Esophagus muscularis mucosa (tissue), 4 donors: ENCODE measurements around the gene PDHX. TPM values are rescaled to one million over a fixed set of nuclear protein-coding genes. Genes with fewer than 3 reads are reported as not detected.

Source experiments
- DNase-seq: peaks from one replicate; pipeline ENCODE4 v3.0.0-alpha.2; 2017; ENCODE audit errors: extremely low spot score
- H3K27ac ChIP-seq, 4 donors: fragments of 200-600 bp; sonication (generic); replicated peaks in 1 of 4; 1 replicate in 3 of 4; 2 replicates in 1 of 4; pipeline ENCODE4 v1.5.1; 2016 to 2019; ENCODE audit warnings: mild to moderate bottlenecking in 1 of 4
- H3K27me3 ChIP-seq, 4 donors: fragments of 200-600 bp; sonication (generic); one replicate each; pipeline versions ENCODE4 v1.5.1 to v1.6.0; 2016 to 2019
- H3K36me3 ChIP-seq, 4 donors: fragments of 200-600 bp; sonication (generic); one replicate each; pipeline ENCODE4 v1.5.1; 2016 to 2019
- H3K4me1 ChIP-seq, 4 donors: fragments of 200-600 bp; sonication (generic); one replicate each; pipeline ENCODE4 v1.5.1; 2016 to 2019
- H3K4me3 ChIP-seq, 4 donors: fragments of 200-600 bp; sonication (generic); 1 replicate in 2 of 4; 2 replicates in 2 of 4; pipeline ENCODE4 v1.5.1; 2016 to 2019; ENCODE audit warnings: mild to moderate bottlenecking in 4 of 4, moderate library complexity in 1 of 4
- H3K9me3 ChIP-seq, 4 donors: fragments of 200-600 bp; sonication (generic); 1 replicate in 3 of 4; 2 replicates in 1 of 4; pipeline ENCODE4 v1.5.1; 2016 to 2019
- EP300 ChIP-seq: sonication (generic); formaldehyde crosslinking; IDR thresholded peaks from one replicate; pipeline ENCODE4 v1.6.1; 2017; ENCODE audit warnings: antibody characterized with exemption
- POLR2A ChIP-seq: fragments of 450-650 bp; IDR thresholded peaks from one replicate; pipeline ENCODE4 v1.6.1; 2017; ENCODE audit warnings: antibody characterized with exemption, moderate library complexity, mild to moderate bottlenecking, low read depth
- POLR2AphosphoS5 ChIP-seq, 2 donors: sonication (generic); formaldehyde crosslinking; IDR thresholded peaks; one replicate each; pipeline ENCODE4 v1.6.1; 2017; ENCODE audit warnings: antibody characterized with exemption in 2 of 2
- WGBS: methylation state at CpG from one replicate; pipeline ENCODE4 v1.1.5; 2018; 5-methylcytosine and 5-hydroxymethylcytosine counted together
- intact Hi-C: fragments of 100-400 bp; cut with DNase I; formaldehyde crosslinking; loops from one replicate; pipeline ENCODE4 v1.15.1; 2023
- total RNA-seq, 4 donors: library from RNA; depleted of rRNA; stranded (reverse); fragments of >200 nt; gene quantifications; one replicate each; pipeline versions ENCODE4 v1.1.0 to v1.2.1, GENCODE V29; 2016
- TF ChIP-seq, protein P1 (sequence below), 3 experiments: fragments of 200-600 bp in 2 of 3; fragments of 450-650 bp in 1 of 3; sonication (generic) in 2 of 3; IDR thresholded peaks; one replicate each; pipeline ENCODE4 v1.5.1; 2017 to 2019; ENCODE audit warnings: antibody characterized with exemption in 3 of 3, mild to moderate bottlenecking in 2 of 3, moderate library complexity in 1 of 3

Gene PDHX
- total RNA-seq, 4 donors from 2014 or later: 39.9 to 43.4 (median 42.1) TPM

DNA sequence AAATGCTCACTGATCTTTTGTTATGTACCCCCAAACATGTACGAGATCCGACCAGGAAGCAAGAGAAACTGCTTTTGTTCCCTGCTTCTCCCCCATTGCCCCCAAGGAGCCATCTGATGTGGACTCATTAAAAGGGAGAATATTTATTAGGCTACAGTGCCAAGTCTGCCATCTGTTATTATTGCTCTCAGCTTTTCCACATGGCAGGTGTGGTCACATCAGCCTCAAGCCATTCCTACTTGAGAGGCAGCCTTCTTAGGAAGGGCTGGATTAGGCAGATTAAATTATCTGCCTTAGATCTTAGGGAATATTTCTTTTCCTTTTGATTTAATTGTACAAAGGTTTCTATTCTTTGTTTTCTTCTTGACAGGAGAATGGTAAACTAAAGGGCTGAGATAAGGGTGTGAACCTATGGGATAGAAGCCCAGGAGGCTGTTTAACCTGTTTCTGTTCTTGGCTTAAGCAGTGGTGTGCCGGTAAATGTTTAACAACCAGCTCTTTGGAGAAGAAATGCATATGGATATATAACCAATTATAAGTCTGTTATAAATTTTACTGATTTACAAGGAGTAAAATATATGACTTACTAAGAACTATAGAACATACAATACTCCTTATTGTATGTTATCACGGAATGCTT is 88.8 kb downstream of the PDHX start:
- H3K4me1 ChIP-seq: peaks cover 0 to 24% (median 5%) of the 10 kb centered on the region in 4 donors
- no peaks in the 10 kb centered on the region for H3K9me3 ChIP-seq
- H3K27ac ChIP-seq: no peak overlapping the region
- no peak overlapping the region for H3K4me3 ChIP-seq
- DNase-seq: no peak
- no peak for TF ChIP-seq POLR2A
- no peak for TF ChIP-seq POLR2AphosphoS5 (IDR thresholded peaks at IDR 0.05)
- H3K36me3 ChIP-seq: no peaks in the 10 kb centered on the region
- H3K27me3 ChIP-seq: no peaks in the 10 kb centered on the region
- WGBS: 94% methylated on average over 4 of the region's 4 CpGs
- intact Hi-C loops: no loop called here

DNA sequence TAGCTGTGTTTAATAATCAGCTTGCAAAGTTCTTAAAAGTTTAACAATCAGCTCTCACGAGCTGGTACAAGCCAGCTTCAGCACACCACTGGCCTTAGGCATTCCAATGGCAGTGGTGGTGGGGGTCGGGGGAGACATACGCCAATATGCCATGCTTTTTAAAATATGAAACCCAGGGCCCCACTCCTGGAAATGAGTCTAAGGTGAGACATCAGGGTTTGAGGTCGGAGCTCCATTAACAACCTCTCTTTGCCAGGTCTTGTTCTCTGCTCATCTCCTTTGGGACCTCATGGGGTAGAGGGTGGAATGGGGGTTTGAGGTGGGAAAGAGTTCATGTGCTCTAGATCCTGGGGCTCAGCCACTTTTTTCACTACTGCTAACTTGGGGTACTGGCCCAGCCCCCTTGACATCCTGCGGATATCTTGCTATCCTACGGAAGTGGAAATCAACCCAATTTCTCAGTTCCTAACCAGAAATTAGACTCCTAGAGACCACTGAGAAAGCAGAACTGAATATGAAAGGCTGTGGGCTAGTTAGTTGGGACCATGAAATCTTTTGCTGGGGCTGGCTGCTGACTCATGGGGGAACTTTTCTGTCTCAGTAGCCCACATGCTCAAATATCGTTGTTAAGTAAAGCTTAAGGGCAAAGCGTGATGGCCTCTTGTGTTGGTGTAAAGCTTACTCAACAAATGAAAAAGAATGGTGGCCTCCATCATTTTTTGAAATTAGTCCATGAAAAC is 90.1 kb downstream of the PDHX start:
- no peak for DNase-seq
- no peaks in the 10 kb centered on the region for H3K27me3 ChIP-seq
- no peak overlapping the region for H3K4me3 ChIP-seq
- WGBS: 88% methylated on average over 8 of the region's 8 CpGs
- H3K27ac ChIP-seq: no peak overlapping the region
- no peaks in the 10 kb centered on the region for H3K36me3 ChIP-seq
- peaks cover 0 to 24% (median 5%) of the 10 kb centered on the region in 4 donors for H3K4me1 ChIP-seq
- no peaks in the 10 kb centered on the region for H3K9me3 ChIP-seq
- intact Hi-C loops: no loop called here
- TF ChIP-seq POLR2A (no peak), POLR2AphosphoS5 (IDR thresholded peaks at IDR 0.05) (no peak), EP300 (no peak)
- TF ChIP-seq, protein P1, sequence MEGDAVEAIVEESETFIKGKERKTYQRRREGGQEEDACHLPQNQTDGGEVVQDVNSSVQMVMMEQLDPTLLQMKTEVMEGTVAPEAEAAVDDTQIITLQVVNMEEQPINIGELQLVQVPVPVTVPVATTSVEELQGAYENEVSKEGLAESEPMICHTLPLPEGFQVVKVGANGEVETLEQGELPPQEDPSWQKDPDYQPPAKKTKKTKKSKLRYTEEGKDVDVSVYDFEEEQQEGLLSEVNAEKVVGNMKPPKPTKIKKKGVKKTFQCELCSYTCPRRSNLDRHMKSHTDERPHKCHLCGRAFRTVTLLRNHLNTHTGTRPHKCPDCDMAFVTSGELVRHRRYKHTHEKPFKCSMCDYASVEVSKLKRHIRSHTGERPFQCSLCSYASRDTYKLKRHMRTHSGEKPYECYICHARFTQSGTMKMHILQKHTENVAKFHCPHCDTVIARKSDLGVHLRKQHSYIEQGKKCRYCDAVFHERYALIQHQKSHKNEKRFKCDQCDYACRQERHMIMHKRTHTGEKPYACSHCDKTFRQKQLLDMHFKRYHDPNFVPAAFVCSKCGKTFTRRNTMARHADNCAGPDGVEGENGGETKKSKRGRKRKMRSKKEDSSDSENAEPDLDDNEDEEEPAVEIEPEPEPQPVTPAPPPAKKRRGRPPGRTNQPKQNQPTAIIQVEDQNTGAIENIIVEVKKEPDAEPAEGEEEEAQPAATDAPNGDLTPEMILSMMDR (IDR thresholded peaks at IDR 0.05): no peak

DNA sequence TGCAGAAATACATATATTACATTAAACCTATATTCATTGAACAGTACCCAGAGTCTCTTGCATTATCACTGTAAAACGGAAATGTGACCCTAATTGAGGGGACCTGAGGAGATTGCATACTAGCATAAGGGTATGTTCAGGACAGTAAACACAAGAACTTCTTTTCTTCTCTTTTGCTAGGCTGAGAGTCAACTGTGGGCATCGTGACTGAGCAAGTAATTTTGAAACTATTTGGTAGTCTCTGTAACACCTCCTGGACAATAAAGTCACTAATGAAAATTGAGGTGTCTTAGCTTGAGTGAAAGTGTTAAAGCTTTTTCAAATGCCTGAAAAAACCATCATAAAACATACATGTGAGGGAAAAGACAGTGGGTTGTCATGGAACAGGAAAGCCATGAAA is 90.9 kb downstream of the PDHX start:
- TF ChIP-seq POLR2A: no peak
- TF ChIP-seq POLR2AphosphoS5 (IDR thresholded peaks at IDR 0.05): no peak
- 82% methylated on average over 2 of the region's 2 CpGs for WGBS
- DNase-seq: no peak
- H3K27ac ChIP-seq: no peak overlapping the region
- H3K27me3 ChIP-seq: no peaks in the 10 kb centered on the region
- no peak overlapping the region for H3K4me3 ChIP-seq
- H3K4me1 ChIP-seq: peaks cover 0 to 24% (median 5%) of the 10 kb centered on the region in 4 donors
- no peaks in the 10 kb centered on the region for H3K36me3 ChIP-seq
- intact Hi-C loops: no loop called here
- no peaks in the 10 kb centered on the region for H3K9me3 ChIP-seq

- Histone ChIP-seq H3K4me1 (peaks cover 0 to 23% (median 16%) of the 10 kb centered on the region in 4 donors), H3K4me3 (no peak overlapping the region), H3K9me3 (no peaks in the 10 kb centered on the region), H3K27me3 (no peaks in the 10 kb centered on the region), H3K36me3 (no peaks in the 10 kb centered on the region), H3K27ac (no peak overlapping the region)
- DNase-seq: no peak
- TF ChIP-seq, protein P1 (IDR thresholded peaks at IDR 0.05): no peak
- no peak for TF ChIP-seq POLR2AphosphoS5 (IDR thresholded peaks at IDR 0.05)
- TF ChIP-seq POLR2A: no peak
- no peak for TF ChIP-seq EP300
- WGBS: 71% methylated on average over 5 of the region's 5 CpGs
- intact Hi-C loops: no loop called here
These were observed 92.9 kb downstream of the PDHX start for GRCh38 chr11:35009191-35009943.

DNA sequence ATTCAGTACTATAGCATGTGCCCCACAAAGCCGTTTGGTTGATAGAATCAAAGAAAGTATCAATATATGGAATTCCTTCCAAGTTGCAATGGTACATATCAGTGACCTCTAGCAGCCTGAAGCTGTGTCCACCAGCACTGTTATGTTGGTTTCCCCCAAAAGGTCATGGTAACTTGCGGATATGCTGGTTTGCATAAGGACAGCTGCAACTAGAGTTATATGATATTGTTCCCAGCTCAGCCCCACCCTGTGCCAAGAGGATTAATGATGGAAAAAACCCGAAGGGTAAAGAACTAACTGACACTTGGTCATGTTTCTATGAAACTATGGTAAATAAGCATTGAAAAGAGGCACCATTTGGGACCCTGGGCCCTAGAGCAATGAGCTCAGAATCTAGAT is 93.5 kb downstream of the PDHX start:
- no peak for DNase-seq
- H3K27ac ChIP-seq: no peak overlapping the region
- no peaks in the 10 kb centered on the region for H3K36me3 ChIP-seq
- no peak overlapping the region for H3K4me3 ChIP-seq
- intact Hi-C loops: no loop called here
- WGBS: 78% methylated on average over 3 of the region's 3 CpGs
- TF ChIP-seq, protein P1 (IDR thresholded peaks at IDR 0.05): no peak
- TF ChIP-seq POLR2A: no peak
- no peak for TF ChIP-seq EP300
- no peak for TF ChIP-seq POLR2AphosphoS5 (IDR thresholded peaks at IDR 0.05)
- no peaks in the 10 kb centered on the region for H3K9me3 ChIP-seq
- H3K27me3 ChIP-seq: no peaks in the 10 kb centered on the region
- peaks cover 0 to 25% (median 16%) of the 10 kb centered on the region in 4 donors for H3K4me1 ChIP-seq
